Measurements from ENCODE around the gene CDS2. TPM values are rescaled to one million over a fixed set of nuclear protein-coding genes. Genes with fewer than 3 reads are reported as not detected.

Gene CDS2
- total and polyA plus RNA-seq, 9 donors, result 11.4 to 54.6 (median 37.6) TPM

DNA sequence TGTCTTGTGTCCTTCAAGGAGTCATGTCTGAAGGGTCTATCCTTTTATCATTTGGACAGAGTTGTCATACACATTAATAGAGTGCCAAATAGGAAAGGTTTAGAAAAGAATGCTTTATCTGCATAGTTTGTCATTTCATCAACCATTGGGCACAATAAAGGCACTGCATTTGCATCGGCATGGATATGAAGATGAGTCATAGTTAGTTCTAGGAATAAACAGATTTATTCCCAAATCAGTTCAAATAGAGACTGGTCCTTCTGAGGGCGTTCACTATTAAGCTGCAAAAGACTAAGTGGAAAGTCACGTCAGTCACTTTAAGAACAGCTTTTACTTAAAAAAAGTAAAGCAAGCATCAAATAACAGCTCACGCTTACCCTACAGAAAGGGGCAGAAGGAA is 90.8 kb downstream of the CDS2 start:
- intact Hi-C loops (cut with DNase I), result no loop called here
- 90 to 93% (median 92%) methylated on average over 4 of the region's 4 CpGs for WGBS, 3 donors
- Histone ChIP-seq H3K4me3 (no peak overlapping the region), H3K4me1 (ENCODE audit: insufficient read depth) (no peaks in the 10 kb centered on the region), H3K9me3 (no peaks in the 10 kb centered on the region), H3K27me3 (no peaks in the 10 kb centered on the region), H3K36me3 (no peaks in the 10 kb centered on the region), H3K27ac (no peak overlapping the region)
- TF ChIP-seq, protein P1, sequence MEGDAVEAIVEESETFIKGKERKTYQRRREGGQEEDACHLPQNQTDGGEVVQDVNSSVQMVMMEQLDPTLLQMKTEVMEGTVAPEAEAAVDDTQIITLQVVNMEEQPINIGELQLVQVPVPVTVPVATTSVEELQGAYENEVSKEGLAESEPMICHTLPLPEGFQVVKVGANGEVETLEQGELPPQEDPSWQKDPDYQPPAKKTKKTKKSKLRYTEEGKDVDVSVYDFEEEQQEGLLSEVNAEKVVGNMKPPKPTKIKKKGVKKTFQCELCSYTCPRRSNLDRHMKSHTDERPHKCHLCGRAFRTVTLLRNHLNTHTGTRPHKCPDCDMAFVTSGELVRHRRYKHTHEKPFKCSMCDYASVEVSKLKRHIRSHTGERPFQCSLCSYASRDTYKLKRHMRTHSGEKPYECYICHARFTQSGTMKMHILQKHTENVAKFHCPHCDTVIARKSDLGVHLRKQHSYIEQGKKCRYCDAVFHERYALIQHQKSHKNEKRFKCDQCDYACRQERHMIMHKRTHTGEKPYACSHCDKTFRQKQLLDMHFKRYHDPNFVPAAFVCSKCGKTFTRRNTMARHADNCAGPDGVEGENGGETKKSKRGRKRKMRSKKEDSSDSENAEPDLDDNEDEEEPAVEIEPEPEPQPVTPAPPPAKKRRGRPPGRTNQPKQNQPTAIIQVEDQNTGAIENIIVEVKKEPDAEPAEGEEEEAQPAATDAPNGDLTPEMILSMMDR (IDR thresholded peaks at IDR 0.05), result no peak
- TF ChIP-seq POLR2A (IDR thresholded peaks at IDR 0.05) (no peak), EP300 (IDR thresholded peaks at IDR 0.05) (no peak)
- no peak for DNase-seq

- no peak overlapping the region for H3K4me3 ChIP-seq
- H3K4me1 ChIP-seq (ENCODE audit: insufficient read depth), result no peaks in the 10 kb centered on the region
- no peak for TF ChIP-seq POLR2A (IDR thresholded peaks at IDR 0.05)
- no peak for TF ChIP-seq EP300 (IDR thresholded peaks at IDR 0.05)
- TF ChIP-seq, protein P1 (IDR thresholded peaks at IDR 0.05), result no peak
- H3K9me3 ChIP-seq, result no peaks in the 10 kb centered on the region
- H3K27ac ChIP-seq, result no peak overlapping the region
- no peaks in the 10 kb centered on the region for H3K36me3 ChIP-seq
- H3K27me3 ChIP-seq, result no peaks in the 10 kb centered on the region
- intact Hi-C loops (cut with DNase I), result no loop called here
- no peak for DNase-seq
- WGBS, 3 donors, result 74 to 81% (median 76%) methylated on average over 7 of the region's 7 CpGs
Observed at GRCh38 chr20:5220321-5221060, 93.7 kb downstream of the CDS2 start.

DNA sequence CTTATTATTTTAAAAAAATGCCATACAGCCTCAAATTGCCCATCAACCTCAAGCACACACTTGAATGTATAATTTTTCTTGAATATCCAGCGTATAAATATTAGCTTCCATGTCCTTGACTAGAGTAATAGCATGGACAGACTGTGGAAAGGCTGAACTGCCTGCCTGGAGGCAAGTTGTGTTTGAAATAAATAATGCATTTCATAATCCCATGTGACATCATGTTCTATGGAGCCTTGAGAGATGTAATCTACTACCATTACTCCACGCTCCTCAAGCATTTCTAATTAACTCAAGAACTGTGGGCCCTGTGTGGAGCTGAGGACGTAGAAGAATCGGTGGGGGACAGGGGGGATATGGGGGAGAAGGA is 94.2 kb downstream of the CDS2 start:
- no peak for DNase-seq
- TF ChIP-seq POLR2A (IDR thresholded peaks at IDR 0.05), result no peak
- no peak for TF ChIP-seq EP300 (IDR thresholded peaks at IDR 0.05)
- TF ChIP-seq, protein P1 (IDR thresholded peaks at IDR 0.05), result no peak
- no peak overlapping the region for H3K27ac ChIP-seq
- H3K36me3 ChIP-seq, result no peaks in the 10 kb centered on the region
- 88 to 94% (median 93%) methylated on average over 4 of the region's 4 CpGs for WGBS, 3 donors
- no peaks in the 10 kb centered on the region for H3K4me1 ChIP-seq (ENCODE audit: insufficient read depth)
- H3K4me3 ChIP-seq, result no peak overlapping the region
- no peaks in the 10 kb centered on the region for H3K27me3 ChIP-seq
- no peaks in the 10 kb centered on the region for H3K9me3 ChIP-seq
- intact Hi-C loops (cut with DNase I), result no loop called here

DNA sequence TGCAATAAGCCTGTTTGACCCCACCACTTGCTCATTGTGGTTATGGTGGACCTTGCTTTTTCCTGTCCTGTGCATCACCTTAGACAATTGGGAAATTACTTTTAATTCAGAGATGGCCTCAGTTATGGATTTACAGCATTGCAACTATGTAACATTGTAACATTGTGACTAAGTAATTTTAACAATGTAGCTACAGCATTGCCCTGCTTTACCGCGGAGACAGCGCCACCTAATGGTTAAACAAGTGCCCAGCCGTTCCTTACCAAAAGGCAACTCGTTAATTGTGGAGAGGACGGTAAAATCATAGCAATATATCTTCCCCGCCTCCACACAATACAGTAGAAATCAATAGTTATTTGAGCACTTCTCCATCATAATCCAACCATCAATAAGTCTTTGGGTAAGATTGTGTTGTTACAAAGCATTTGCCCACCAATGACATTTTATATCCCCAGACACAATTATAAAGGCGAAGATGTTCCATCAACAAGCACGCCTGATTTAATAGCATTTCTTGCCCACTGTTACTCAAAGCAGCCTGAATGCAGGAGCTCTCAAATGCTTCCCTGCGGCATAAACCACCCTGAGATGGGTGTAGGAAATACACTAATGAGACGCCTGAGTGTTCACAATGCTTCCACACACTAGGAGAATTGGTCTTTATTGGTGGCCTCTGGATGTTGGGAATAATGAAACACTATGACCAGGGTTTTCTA is 96.3 kb downstream of the CDS2 start:
- no peaks in the 10 kb centered on the region for H3K4me1 ChIP-seq (ENCODE audit: insufficient read depth)
- peak; percentile 21 to 49 (median 45) for DNase-seq
- no peaks in the 10 kb centered on the region for H3K9me3 ChIP-seq
- H3K36me3 ChIP-seq, result no peaks in the 10 kb centered on the region
- intact Hi-C loops (cut with DNase I), result no loop called here
- no peak overlapping the region for H3K4me3 ChIP-seq
- no peaks in the 10 kb centered on the region for H3K27me3 ChIP-seq
- WGBS, 3 donors, result 29 to 35% (median 34%) methylated on average over 11 of the region's 11 CpGs
- TF ChIP-seq, protein P1 (IDR thresholded peaks at IDR 0.05), result peak; percentile 29 to 44 (median 33)
- no peak for TF ChIP-seq EP300 (IDR thresholded peaks at IDR 0.05)
- H3K27ac ChIP-seq, result no peak overlapping the region

All from ovary (tissue), 9 donors.